Gastroesophageal sphincter (tissue), 3 donors: Measurements from ENCODE around the gene HAPSTR1.

Experiments used
- EP300 ChIP-seq: sonication (generic); formaldehyde crosslinking; IDR thresholded peaks from one replicate; pipeline ENCODE4 v1.6.1; 2017; ENCODE audit warnings: antibody characterized with exemption, mild to moderate bottlenecking
- POLR2A ChIP-seq, 2 donors: fragments of 450-650 bp; IDR thresholded peaks; one replicate each; pipeline ENCODE4 v1.6.1; 2017; ENCODE audit warnings: antibody characterized with exemption in 2 of 2, mild to moderate bottlenecking in 2 of 2, moderate library complexity in 1 of 2
- POLR2AphosphoS5 ChIP-seq: sonication (generic); formaldehyde crosslinking; IDR thresholded peaks from one replicate; pipeline ENCODE4 v1.6.1; 2017; ENCODE audit warnings: antibody characterized with exemption
- TF ChIP-seq, protein P1 (sequence below), 4 experiments: fragments of 200-600 bp in 2 of 4; fragments of 450-650 bp in 2 of 4; sonication (generic) in 1 of 4; IDR thresholded peaks; one replicate each; pipeline ENCODE4 v1.5.1; 2017 to 2019; ENCODE audit warnings: antibody characterized with exemption in 4 of 4, mild to moderate bottlenecking in 2 of 4, moderate library complexity in 2 of 4

DNA sequence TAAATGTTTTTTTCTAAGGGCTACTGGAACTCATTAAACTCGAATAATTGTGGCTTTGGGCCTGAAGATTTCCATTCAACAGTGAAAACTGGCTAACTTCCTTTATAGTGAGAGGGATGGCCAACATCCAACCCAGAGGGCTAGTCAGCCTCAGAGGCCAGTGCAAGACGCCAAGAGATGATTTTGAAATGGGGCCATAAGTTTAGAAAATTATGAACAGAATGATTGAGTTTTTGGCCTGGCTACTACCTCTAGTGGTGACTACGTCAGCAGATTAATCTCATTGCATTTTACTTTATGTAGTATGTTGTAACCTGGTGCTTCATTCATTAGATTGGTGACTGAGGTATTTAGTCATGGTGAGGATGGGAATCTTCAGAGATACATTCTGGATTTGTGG lies 28.4 kb downstream of the HAPSTR1 start:
- TF ChIP-seq, protein P1, sequence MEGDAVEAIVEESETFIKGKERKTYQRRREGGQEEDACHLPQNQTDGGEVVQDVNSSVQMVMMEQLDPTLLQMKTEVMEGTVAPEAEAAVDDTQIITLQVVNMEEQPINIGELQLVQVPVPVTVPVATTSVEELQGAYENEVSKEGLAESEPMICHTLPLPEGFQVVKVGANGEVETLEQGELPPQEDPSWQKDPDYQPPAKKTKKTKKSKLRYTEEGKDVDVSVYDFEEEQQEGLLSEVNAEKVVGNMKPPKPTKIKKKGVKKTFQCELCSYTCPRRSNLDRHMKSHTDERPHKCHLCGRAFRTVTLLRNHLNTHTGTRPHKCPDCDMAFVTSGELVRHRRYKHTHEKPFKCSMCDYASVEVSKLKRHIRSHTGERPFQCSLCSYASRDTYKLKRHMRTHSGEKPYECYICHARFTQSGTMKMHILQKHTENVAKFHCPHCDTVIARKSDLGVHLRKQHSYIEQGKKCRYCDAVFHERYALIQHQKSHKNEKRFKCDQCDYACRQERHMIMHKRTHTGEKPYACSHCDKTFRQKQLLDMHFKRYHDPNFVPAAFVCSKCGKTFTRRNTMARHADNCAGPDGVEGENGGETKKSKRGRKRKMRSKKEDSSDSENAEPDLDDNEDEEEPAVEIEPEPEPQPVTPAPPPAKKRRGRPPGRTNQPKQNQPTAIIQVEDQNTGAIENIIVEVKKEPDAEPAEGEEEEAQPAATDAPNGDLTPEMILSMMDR (IDR thresholded peaks at IDR 0.05): no peak
- TF ChIP-seq EP300 (no peak), POLR2AphosphoS5 (peak; percentile 18), POLR2A (IDR thresholded peaks at IDR 0.05) (no peak)
